PC-9 (cell line): ENCODE results near the gene ITIH5. TPM values are rescaled to one million over a fixed set of nuclear protein-coding genes. Genes with fewer than 3 reads are reported as not detected.

Experiments
- BruUV-seq: library from RNA; stranded (reverse); fragments of 400-500 nt; replicated peaks from 2 replicates; lab custom pipeline; 2021; lab: Mats Ljungman, UMichigan
- CTCF ChIA-PET: fragments of 300-600 bp; sonication (Branson Sonifier 250); formaldehyde crosslinking; loops from one replicate; lab custom pipeline; 2022; ENCODE audit warnings: antibody characterized with exemption; lab: Charles Lee
- POLR2A ChIA-PET: fragments of 300-600 bp; sonication (Branson Sonifier 250); formaldehyde crosslinking; loops from one replicate; lab custom pipeline; 2022; ENCODE audit warnings: antibody characterized with exemption; ENCODE audit not compliant: unreplicated experiment; lab: Charles Lee
- DNase-seq, 2 experiments: peaks; one replicate each; pipeline versions ENCODE4 v3.0.0 to v3.0.0-alpha.2; 2015 to 2022; ENCODE audit warnings: mixed read lengths in 1 of 2
- H2AFZ ChIP-seq: fragments of 200-600 bp; sonication (generic); 2 replicates; pipeline ENCODE4 v1.8.1; 2017; ENCODE audit warnings: antibody characterized with exemption
- H3F3A ChIP-seq: fragments of 200-600 bp; sonication (generic); 2 replicates; pipeline ENCODE4 v1.8.1; 2017; ENCODE audit warnings: antibody characterized with exemption, mild to moderate bottlenecking, low read depth; ENCODE audit not compliant: insufficient read depth
- H3K27ac ChIP-seq: fragments of 200-600 bp; sonication (generic); 2 replicates; pipeline ENCODE4 v1.6.1; 2016; ENCODE audit warnings: mixed run types
- H3K27me3 ChIP-seq: fragments of 200-600 bp; sonication (generic); 2 replicates; pipeline ENCODE4 v1.6.1; 2016; ENCODE audit warnings: low read depth, mixed run types; ENCODE audit not compliant: insufficient read depth
- H3K36me3 ChIP-seq: fragments of 200-600 bp; sonication (generic); 2 replicates; pipeline ENCODE4 v1.6.1; 2016; ENCODE audit warnings: low read depth, mixed run types
- H3K4me1 ChIP-seq: fragments of 200-600 bp; sonication (generic); replicated peaks from 2 replicates; pipeline ENCODE4 v1.6.1; 2016; ENCODE audit warnings: mixed run types; ENCODE audit not compliant: insufficient read depth
- H3K4me2 ChIP-seq: fragments of 200-600 bp; sonication (generic); 2 replicates; pipeline ENCODE4 v1.6.1; 2017; ENCODE audit warnings: mixed run types
- H3K4me3 ChIP-seq: fragments of 200-600 bp; sonication (generic); 2 replicates; pipeline ENCODE4 v1.6.1; 2016; ENCODE audit warnings: mixed run types
- H3K79me2 ChIP-seq: fragments of 200-600 bp; sonication (generic); 2 replicates; pipeline ENCODE4 v1.6.1; 2017; ENCODE audit warnings: low read depth, mixed run types
- H3K9me2 ChIP-seq: fragments of 200-600 bp; sonication (generic); 2 replicates; pipeline ENCODE4 v1.8.1; 2017; ENCODE audit warnings: mild to moderate bottlenecking; ENCODE audit not compliant: insufficient read depth
- H3K9me3 ChIP-seq: fragments of 200-600 bp; sonication (generic); 2 replicates; pipeline ENCODE4 v1.8.1; 2016; ENCODE audit warnings: low read depth; ENCODE audit not compliant: insufficient read depth
- H4K20me1 ChIP-seq: fragments of 200-600 bp; sonication (generic); 2 replicates; pipeline ENCODE4 v1.8.1; 2017; ENCODE audit not compliant: insufficient read depth
- EZH2 ChIP-seq: fragments of 200-600 bp; sonication (generic); IDR thresholded peaks from 2 replicates; pipeline ENCODE4 v1.8.0; 2017; ENCODE audit warnings: antibody characterized with exemption, low read depth
- intact Hi-C: fragments of 100-400 bp; cut with micrococcal nuclease; formaldehyde crosslinking; loops from one replicate; pipeline ENCODE4 v1.10.0; 2022; ENCODE audit not compliant: unreplicated experiment
- total RNA-seq: library from RNA; stranded (reverse); gene quantifications from 2 replicates; pipeline ENCODE4 v1.2.3, GENCODE V29; 2021
- TF ChIP-seq, protein P1 (sequence below): fragments of 200-600 bp; sonication (generic); conservative IDR thresholded peaks from 2 replicates; pipeline ENCODE4 v1.6.1; 2017; ENCODE audit warnings: mixed run types, antibody characterized with exemption, mild to moderate bottlenecking, moderate library complexity

Gene ITIH5
- total RNA-seq, 1 experiment from 2014 or later = not detected

GRCh38 chr10:7546385-7546967 is 120.3 kb downstream of the ITIH5 start:
- Histone ChIP-seq H2AFZ (no peak overlapping the region), H3F3A (no peaks in the 10 kb centered on the region), H3K27me3 (peaks cover 29% of the 10 kb centered on the region), H3K36me3 (no peaks in the 10 kb centered on the region), H3K9me3 (no peaks in the 10 kb centered on the region), H3K4me2 (no peak overlapping the region), H3K27ac (no peak overlapping the region), H3K79me2 (no peaks in the 10 kb centered on the region), H3K9me2 (no peaks in the 10 kb centered on the region), H3K4me3 (no peak overlapping the region), H3K4me1 (no peaks in the 10 kb centered on the region), H4K20me1 (no peaks in the 10 kb centered on the region)
- DNase-seq = no peak
- BruUV-seq = no TSS peak
- TF ChIP-seq EZH2 = no peak
- TF ChIP-seq, protein P1, sequence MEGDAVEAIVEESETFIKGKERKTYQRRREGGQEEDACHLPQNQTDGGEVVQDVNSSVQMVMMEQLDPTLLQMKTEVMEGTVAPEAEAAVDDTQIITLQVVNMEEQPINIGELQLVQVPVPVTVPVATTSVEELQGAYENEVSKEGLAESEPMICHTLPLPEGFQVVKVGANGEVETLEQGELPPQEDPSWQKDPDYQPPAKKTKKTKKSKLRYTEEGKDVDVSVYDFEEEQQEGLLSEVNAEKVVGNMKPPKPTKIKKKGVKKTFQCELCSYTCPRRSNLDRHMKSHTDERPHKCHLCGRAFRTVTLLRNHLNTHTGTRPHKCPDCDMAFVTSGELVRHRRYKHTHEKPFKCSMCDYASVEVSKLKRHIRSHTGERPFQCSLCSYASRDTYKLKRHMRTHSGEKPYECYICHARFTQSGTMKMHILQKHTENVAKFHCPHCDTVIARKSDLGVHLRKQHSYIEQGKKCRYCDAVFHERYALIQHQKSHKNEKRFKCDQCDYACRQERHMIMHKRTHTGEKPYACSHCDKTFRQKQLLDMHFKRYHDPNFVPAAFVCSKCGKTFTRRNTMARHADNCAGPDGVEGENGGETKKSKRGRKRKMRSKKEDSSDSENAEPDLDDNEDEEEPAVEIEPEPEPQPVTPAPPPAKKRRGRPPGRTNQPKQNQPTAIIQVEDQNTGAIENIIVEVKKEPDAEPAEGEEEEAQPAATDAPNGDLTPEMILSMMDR = no peak
- CTCF ChIA-PET = no interaction called here
- POLR2A ChIA-PET = no interaction called here
- intact Hi-C loops = no loop called here

DNA sequence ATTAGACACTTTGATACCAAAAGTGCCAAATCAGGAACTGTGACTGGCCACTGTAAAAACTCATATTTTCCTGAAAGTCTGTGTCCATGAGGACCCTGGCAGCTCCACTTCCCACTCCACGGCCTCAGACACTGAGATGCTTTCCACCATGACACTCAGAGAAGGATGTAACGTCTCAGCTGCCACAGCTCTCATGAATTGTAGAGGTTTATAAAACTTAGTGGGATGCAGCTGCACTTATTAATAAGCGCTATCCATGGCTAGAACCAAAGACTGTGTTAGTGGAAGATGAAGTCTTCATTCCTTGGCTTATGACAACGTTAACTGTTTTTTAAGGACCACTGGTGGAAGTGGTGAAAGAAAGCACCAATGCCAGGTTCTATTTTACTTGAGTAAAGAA is 121.0 kb downstream of the ITIH5 start:
- Histone ChIP-seq H3K27me3 (peaks cover 29% of the 10 kb centered on the region), H3K9me2 (no peaks in the 10 kb centered on the region), H3K36me3 (no peaks in the 10 kb centered on the region), H3K9me3 (no peaks in the 10 kb centered on the region), H3F3A (no peaks in the 10 kb centered on the region), H4K20me1 (no peaks in the 10 kb centered on the region), H2AFZ (no peak overlapping the region), H3K27ac (no peak overlapping the region), H3K4me2 (no peak overlapping the region), H3K79me2 (no peaks in the 10 kb centered on the region), H3K4me3 (no peak overlapping the region), H3K4me1 (no peaks in the 10 kb centered on the region)
- POLR2A ChIA-PET = no interaction called here
- DNase-seq = no peak
- BruUV-seq = no TSS peak
- intact Hi-C loops = no loop called here
- TF ChIP-seq EZH2 = no peak
- TF ChIP-seq, protein P1 = no peak
- CTCF ChIA-PET = no interaction called here

GRCh38 chr10:7545261-7545660 is 121.5 kb downstream of the ITIH5 start:
- Histone ChIP-seq H3K9me2 (no peaks in the 10 kb centered on the region), H3K27ac (no peak overlapping the region), H3K4me2 (no peak overlapping the region), H3K36me3 (no peaks in the 10 kb centered on the region), H3K4me1 (no peaks in the 10 kb centered on the region), H3K27me3 (peaks cover 29% of the 10 kb centered on the region), H3F3A (no peaks in the 10 kb centered on the region), H2AFZ (no peak overlapping the region), H3K79me2 (no peaks in the 10 kb centered on the region), H4K20me1 (no peaks in the 10 kb centered on the region), H3K4me3 (no peak overlapping the region), H3K9me3 (no peaks in the 10 kb centered on the region)
- CTCF ChIA-PET = no interaction called here
- DNase-seq = no peak
- BruUV-seq = no TSS peak
- intact Hi-C loops = no loop called here
- no peak for TF ChIP-seq EZH2
- TF ChIP-seq, protein P1 = no peak
- POLR2A ChIA-PET = no interaction called here
